Sigmoid colon (tissue), 4 donors: ENCODE measurements around the gene LTBP3.

Experiments used
- EP300 ChIP-seq, 4 donors: sonication (generic); formaldehyde crosslinking; IDR thresholded peaks; one replicate each; pipeline ENCODE4 v1.6.1; 2017; ENCODE audit warnings: antibody characterized with exemption in 4 of 4
- POLR2A ChIP-seq, 2 donors: fragments of 450-650 bp; IDR thresholded peaks; one replicate each; pipeline ENCODE4 v1.6.1; 2016; ENCODE audit warnings: antibody characterized with exemption in 2 of 2, mild to moderate bottlenecking in 2 of 2, moderate library complexity in 2 of 2
- TF ChIP-seq, protein P1 (sequence below), 4 experiments: fragments of 450-650 bp in 3 of 4; fragments of 200-600 bp in 1 of 4; IDR thresholded peaks; one replicate each; pipeline ENCODE4 v1.5.1; 2016 to 2019; ENCODE audit warnings: antibody characterized with exemption in 4 of 4, mild to moderate bottlenecking in 3 of 4, moderate library complexity in 2 of 4

DNA sequence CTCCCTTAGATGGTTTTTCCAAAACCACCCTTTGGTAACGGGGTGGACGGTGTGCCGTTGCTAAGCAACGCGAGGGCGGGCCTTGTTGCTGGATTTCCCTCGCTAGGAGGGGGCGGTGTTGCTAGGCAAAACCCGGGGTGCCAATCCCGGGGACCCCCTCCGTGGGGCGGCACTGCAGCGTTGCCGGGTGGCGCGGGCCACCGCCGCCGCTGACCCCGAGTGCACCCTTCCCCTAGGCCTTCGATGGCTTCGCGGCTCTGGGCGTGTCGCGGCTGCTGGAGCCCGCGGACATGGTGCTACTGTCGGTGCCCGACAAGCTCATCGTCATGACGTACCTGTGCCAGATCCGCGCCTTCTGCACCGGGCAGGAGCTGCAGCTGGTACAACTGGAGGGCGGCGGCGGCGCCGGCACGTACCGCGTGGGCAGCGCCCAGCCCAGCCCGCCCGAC, 26.6 kb upstream of the LTBP3 start:
- no peak for TF ChIP-seq POLR2A (IDR thresholded peaks at IDR 0.05)
- TF ChIP-seq, protein P1, sequence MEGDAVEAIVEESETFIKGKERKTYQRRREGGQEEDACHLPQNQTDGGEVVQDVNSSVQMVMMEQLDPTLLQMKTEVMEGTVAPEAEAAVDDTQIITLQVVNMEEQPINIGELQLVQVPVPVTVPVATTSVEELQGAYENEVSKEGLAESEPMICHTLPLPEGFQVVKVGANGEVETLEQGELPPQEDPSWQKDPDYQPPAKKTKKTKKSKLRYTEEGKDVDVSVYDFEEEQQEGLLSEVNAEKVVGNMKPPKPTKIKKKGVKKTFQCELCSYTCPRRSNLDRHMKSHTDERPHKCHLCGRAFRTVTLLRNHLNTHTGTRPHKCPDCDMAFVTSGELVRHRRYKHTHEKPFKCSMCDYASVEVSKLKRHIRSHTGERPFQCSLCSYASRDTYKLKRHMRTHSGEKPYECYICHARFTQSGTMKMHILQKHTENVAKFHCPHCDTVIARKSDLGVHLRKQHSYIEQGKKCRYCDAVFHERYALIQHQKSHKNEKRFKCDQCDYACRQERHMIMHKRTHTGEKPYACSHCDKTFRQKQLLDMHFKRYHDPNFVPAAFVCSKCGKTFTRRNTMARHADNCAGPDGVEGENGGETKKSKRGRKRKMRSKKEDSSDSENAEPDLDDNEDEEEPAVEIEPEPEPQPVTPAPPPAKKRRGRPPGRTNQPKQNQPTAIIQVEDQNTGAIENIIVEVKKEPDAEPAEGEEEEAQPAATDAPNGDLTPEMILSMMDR (IDR thresholded peaks at IDR 0.05): no peak
- TF ChIP-seq EP300 (IDR thresholded peaks at IDR 0.05): no peak
